Stomach (tissue), 9 donors: ENCODE data around the gene POLD4. TPM values are rescaled to one million over a fixed set of nuclear protein-coding genes. Genes with fewer than 3 reads are reported as not detected.

Source experiments
- DNase-seq, 2 donors: peaks; one replicate each; pipeline versions ENCODE4 v3.0.0 to v3.0.0-alpha.2; 2013 to 2019
- H3K27ac ChIP-seq, 5 donors: fragments of 200-600 bp in 4 of 5; sonication (generic) in 4 of 5; one replicate each; pipeline ENCODE4 v1.5.1; 2013 to 2019; ENCODE audit warnings: mild to moderate bottlenecking in 1 of 5, moderate library complexity in 1 of 5
- H3K27me3 ChIP-seq, 3 donors: fragments of 200-600 bp; sonication (generic); one replicate each; pipeline ENCODE4 v1.5.1; 2017 to 2019; ENCODE audit warnings: mixed run types in 1 of 3
- H3K36me3 ChIP-seq, 4 donors: fragments of 200-600 bp; sonication (generic); 1 replicate in 3 of 4; 2 replicates in 1 of 4; pipeline ENCODE4 v1.5.1; 2016 to 2019
- H3K4me1 ChIP-seq, 4 donors: fragments of 200-600 bp; sonication (generic); one replicate each; pipeline ENCODE4 v1.5.1; 2016 to 2019
- H3K4me3 ChIP-seq, 4 donors: fragments of 200-600 bp; sonication (generic) in 3 of 4; one replicate each; pipeline ENCODE4 v1.5.1; 2016 to 2019; ENCODE audit warnings: mild to moderate bottlenecking in 1 of 4
- H3K9me3 ChIP-seq, 4 donors: fragments of 200-600 bp; sonication (generic); one replicate each; pipeline ENCODE4 v1.5.1; 2016 to 2019
- EP300 ChIP-seq: sonication (generic); formaldehyde crosslinking; IDR thresholded peaks from one replicate; pipeline ENCODE4 v1.6.1; 2017; ENCODE audit warnings: antibody characterized with exemption
- POLR2A ChIP-seq, 4 donors: fragments of 450-650 bp; IDR thresholded peaks; one replicate each; pipeline ENCODE4 v1.6.1; 2016; ENCODE audit warnings: antibody characterized with exemption in 4 of 4, control low read depth in 2 of 4, mild to moderate bottlenecking in 1 of 4, moderate library complexity in 1 of 4
- POLR2AphosphoS5 ChIP-seq, 3 donors: sonication (generic); formaldehyde crosslinking; IDR thresholded peaks; one replicate each; pipeline ENCODE4 v1.6.1; 2016; ENCODE audit warnings: antibody characterized with exemption in 3 of 3
- WGBS, 5 donors: extraction: QIAGEN DNeasy Blood & Tissue Kit in 3 of 5; methylation state at CpG; one replicate each; pipeline versions ENCODE4 v1.1.5 to v1.1.7; 2013 to 2018; 5-methylcytosine and 5-hydroxymethylcytosine counted together
- intact Hi-C: fragments of 100-400 bp; cut with DNase I; formaldehyde crosslinking; loops from one replicate; pipeline ENCODE4 v1.15.1; 2023; ENCODE audit warnings: low total_unique reads
- polyA plus RNA-seq, 3 donors: library from polyadenylated mRNA; stranded (reverse); fragments of 200-250 nt; gene quantifications; one replicate each; pipeline ENCODE4 v1.2.3, GENCODE V29; 2013
- small RNA-seq, 4 donors: library from RNA; depleted of rRNA; stranded (forward); fragments of <200 nt; gene quantifications; one replicate each; pipeline ENCODE3, GENCODE V24; 2016
- total RNA-seq, 5 donors: library from RNA; depleted of rRNA; stranded (reverse); fragments of >200 nt; gene quantifications; one replicate each; pipeline versions ENCODE4 v1.1.0 to v1.2.3, GENCODE V29; 2014 to 2016
- TF ChIP-seq, protein P1 (sequence below), 7 experiments: fragments of 450-650 bp in 4 of 7; fragments of 200-600 bp in 3 of 7; sonication (generic) in 3 of 7; IDR thresholded peaks; one replicate each; pipeline ENCODE4 v1.5.1; 2016 to 2019; ENCODE audit warnings: antibody characterized with exemption in 7 of 7, control low read depth in 2 of 7, mild to moderate bottlenecking in 1 of 7
- donor health status: healthy with polysubstance abuse.
- donor health status: Bipolar disorder and iron deficiency.
- donor health status: healthy.

Gene POLD4
- total and polyA plus RNA-seq, 8 donors = 13.8 to 316 (median 109) TPM

DNA sequence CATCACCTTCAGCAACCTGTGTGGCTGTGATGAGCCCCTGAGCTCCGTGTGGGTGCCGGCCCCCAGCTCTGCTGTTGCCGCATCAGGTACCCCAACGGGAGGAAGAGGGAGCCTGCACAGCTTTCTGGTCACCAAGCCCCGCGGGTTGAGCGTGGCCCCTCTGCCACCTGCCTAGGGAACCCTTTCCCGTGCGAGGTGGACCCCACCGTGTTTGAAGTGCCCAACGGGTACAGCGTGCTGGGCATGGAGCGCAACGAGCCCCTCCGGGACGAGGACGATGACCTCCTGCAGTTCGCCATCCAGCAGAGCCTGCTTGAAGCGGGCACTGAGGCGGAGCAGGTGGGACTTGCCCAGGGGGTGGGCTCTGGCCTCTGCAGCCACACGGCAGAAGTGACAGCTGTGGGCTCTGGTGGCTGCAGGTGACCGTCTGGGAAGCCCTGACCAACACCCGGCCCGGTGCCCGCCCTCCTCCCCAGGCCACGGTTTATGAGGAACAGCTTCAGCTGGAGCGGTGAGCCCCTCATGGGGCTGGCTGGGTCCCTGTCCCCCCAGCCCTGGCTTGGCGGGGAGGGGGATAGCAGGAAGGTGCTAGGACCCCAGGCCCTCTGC, 51.9 kb downstream of the POLD4 start:
- 89 to 92% (median 91%) methylated on average over 17 to 28 of the region's 28 CpGs for WGBS, 5 donors
- H3K27ac ChIP-seq = peak overlapping the region in 4 of 5 donors; percentile 86 to 96 (median 91)

More for the DNA sequence above, 51.9 kb downstream of the POLD4 start:
- TF ChIP-seq, protein P1, sequence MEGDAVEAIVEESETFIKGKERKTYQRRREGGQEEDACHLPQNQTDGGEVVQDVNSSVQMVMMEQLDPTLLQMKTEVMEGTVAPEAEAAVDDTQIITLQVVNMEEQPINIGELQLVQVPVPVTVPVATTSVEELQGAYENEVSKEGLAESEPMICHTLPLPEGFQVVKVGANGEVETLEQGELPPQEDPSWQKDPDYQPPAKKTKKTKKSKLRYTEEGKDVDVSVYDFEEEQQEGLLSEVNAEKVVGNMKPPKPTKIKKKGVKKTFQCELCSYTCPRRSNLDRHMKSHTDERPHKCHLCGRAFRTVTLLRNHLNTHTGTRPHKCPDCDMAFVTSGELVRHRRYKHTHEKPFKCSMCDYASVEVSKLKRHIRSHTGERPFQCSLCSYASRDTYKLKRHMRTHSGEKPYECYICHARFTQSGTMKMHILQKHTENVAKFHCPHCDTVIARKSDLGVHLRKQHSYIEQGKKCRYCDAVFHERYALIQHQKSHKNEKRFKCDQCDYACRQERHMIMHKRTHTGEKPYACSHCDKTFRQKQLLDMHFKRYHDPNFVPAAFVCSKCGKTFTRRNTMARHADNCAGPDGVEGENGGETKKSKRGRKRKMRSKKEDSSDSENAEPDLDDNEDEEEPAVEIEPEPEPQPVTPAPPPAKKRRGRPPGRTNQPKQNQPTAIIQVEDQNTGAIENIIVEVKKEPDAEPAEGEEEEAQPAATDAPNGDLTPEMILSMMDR (IDR thresholded peaks at IDR 0.05) = no peak
- TF ChIP-seq POLR2AphosphoS5 (IDR thresholded peaks at IDR 0.05) (no peak), EP300 (no peak), POLR2A (IDR thresholded peaks at IDR 0.05) (no peak)
- H3K27me3 ChIP-seq = no peaks in the 10 kb centered on the region
- peak overlapping the region in 1 of 4 donors; percentile 93 for H3K4me3 ChIP-seq
- intact Hi-C loops = no loop called here
- no peaks in the 10 kb centered on the region for H3K9me3 ChIP-seq
- peaks cover 30 to 60% (median 50%) of the 10 kb centered on the region in 4 donors for H3K36me3 ChIP-seq
- peaks cover 26 to 45% (median 36%) of the 10 kb centered on the region in 4 donors for H3K4me1 ChIP-seq
- DNase-seq = no peak

Small RNA genes within 50 kb of the gene (small RNA-seq; reads per million reads assigned to genes)
- gene RN7SKP239 (0 reads per million in 4 donors), gene RNU6-1238P (0 reads per million in 4 donors)

Other genes with a start within 250 kb of the POLD4 start
- 100 to 1,000 TPM in 3 of 5 donors, 10 to 100 TPM in 2; 50.7 to 125 (median 110) TPM for gene KDM2A, start 234.3 kb downstream of the POLD4 start, total RNA-seq
- gene KDM2A, start 234.3 kb downstream of the POLD4 start, polyA plus RNA-seq = 10 to 100 TPM; 15.4 to 24.9 (median 20.0) TPM
- gene GRK2, start 87.1 kb downstream of the POLD4 start, total RNA-seq = 100 to 1,000 TPM in 4 of 5 donors, 10 to 100 TPM in 1; 53.8 to 266 (median 131) TPM
- 10 to 100 TPM; 44.0 to 59.4 (median 46.5) TPM for gene GRK2, start 87.1 kb downstream of the POLD4 start, polyA plus RNA-seq
- 10 to 100 TPM; 24.6 to 96.4 (median 42.6) TPM for gene ANKRD13D, start 64.2 kb downstream of the POLD4 start, total RNA-seq
- gene ANKRD13D, start 64.2 kb downstream of the POLD4 start, polyA plus RNA-seq = 10 to 100 TPM; 18.5 to 61.3 (median 30.9) TPM
- gene SSH3, start 50.0 kb downstream of the POLD4 start, total RNA-seq = 100 to 1,000 TPM in 3 of 5 donors, 10 to 100 TPM in 2; 23.5 to 217 (median 103) TPM
- gene SSH3, start 50.0 kb downstream of the POLD4 start, polyA plus RNA-seq = 10 to 100 TPM; 18.8 to 34.3 (median 22.6) TPM
- gene CLCF1, start 20.1 kb upstream of the POLD4 start, total RNA-seq = 10 to 100 TPM in 3 of 5 donors, 1 to 10 TPM in 1, not detected in 1; 2.6 to 69.2 (median 17.8) TPM
- 1 to 10 TPM; 2.7 to 5.4 (median 3.2) TPM for gene CLCF1, start 20.1 kb upstream of the POLD4 start, polyA plus RNA-seq
- 10 to 100 TPM in 4 of 5 donors, 1 to 10 TPM in 1; 7.0 to 88.9 (median 29.5) TPM for gene RAD9A, start 38.4 kb upstream of the POLD4 start, total RNA-seq
- 10 to 100 TPM; 11.8 to 30.3 (median 17.0) TPM for gene RAD9A, start 38.4 kb upstream of the POLD4 start, polyA plus RNA-seq
- 100 to 1,000 TPM in 2 of 5 donors, 10 to 100 TPM in 3; 28.6 to 229 (median 97.9) TPM for gene PPP1CA, start 48.3 kb upstream of the POLD4 start, total RNA-seq
- gene PPP1CA, start 48.3 kb upstream of the POLD4 start, polyA plus RNA-seq = 100 to 1,000 TPM; 109 to 203 (median 153) TPM
- gene TBC1D10C, start 50.5 kb upstream of the POLD4 start, total RNA-seq = 10 to 100 TPM in 1 of 5 donors, 1 to 10 TPM in 3, under 1 TPM in 1; 0.29 to 12.0 (median 3.5) TPM
- 1 to 10 TPM; 2.8 to 6.1 (median 5.5) TPM for gene TBC1D10C, start 50.5 kb upstream of the POLD4 start, polyA plus RNA-seq
- gene CARNS1, start 62.1 kb upstream of the POLD4 start, total RNA-seq = 10 to 100 TPM in 3 of 5 donors, 1 to 10 TPM in 1, under 1 TPM in 1; 0.29 to 33.3 (median 15.4) TPM
- 1 to 10 TPM in 2 of 3 donors, under 1 TPM in 1; 0.88 to 3.4 (median 2.4) TPM for gene CARNS1, start 62.1 kb upstream of the POLD4 start, polyA plus RNA-seq
- gene RPS6KB2, start 74.9 kb upstream of the POLD4 start, total RNA-seq = 100 to 1,000 TPM in 2 of 5 donors, 10 to 100 TPM in 3; 29.7 to 434 (median 82.3) TPM
- gene RPS6KB2, start 74.9 kb upstream of the POLD4 start, polyA plus RNA-seq = 10 to 100 TPM; 49.3 to 74.1 (median 68.9) TPM
- gene PTPRCAP, start 84.1 kb upstream of the POLD4 start, total RNA-seq = 10 to 100 TPM in 1 of 5 donors, 1 to 10 TPM in 2, not detected in 2; 1.7 to 15.2 (median 3.5) TPM
- gene PTPRCAP, start 84.1 kb upstream of the POLD4 start, polyA plus RNA-seq = 10 to 100 TPM in 2 of 3 donors, 1 to 10 TPM in 1; 4.5 to 25.3 (median 20.2) TPM
- 100 to 1,000 TPM in 2 of 5 donors, 10 to 100 TPM in 3; 48.3 to 160 (median 82.2) TPM for gene CORO1B, start 89.9 kb upstream of the POLD4 start, total RNA-seq
- gene CORO1B, start 89.9 kb upstream of the POLD4 start, polyA plus RNA-seq = 100 to 1,000 TPM in 2 of 3 donors, 10 to 100 TPM in 1; 84.4 to 125 (median 104) TPM
- gene GPR152, start 99.2 kb upstream of the POLD4 start, total RNA-seq = not detected
- not detected for gene GPR152, start 99.2 kb upstream of the POLD4 start, polyA plus RNA-seq
- gene CABP4, start 101.8 kb upstream of the POLD4 start, total RNA-seq = under 1 TPM in 3 of 5 donors, not detected in 2; 0.43 to 0.73 (median 0.45) TPM
- gene CABP4, start 101.8 kb upstream of the POLD4 start, polyA plus RNA-seq = 1 to 10 TPM in 2 of 3 donors, under 1 TPM in 1; 0.50 to 1.7 (median 1.7) TPM
- 100 to 1,000 TPM in 3 of 5 donors, 10 to 100 TPM in 2; 57.6 to 392 (median 174) TPM for gene TMEM134, start 115.7 kb upstream of the POLD4 start, total RNA-seq
- gene TMEM134, start 115.7 kb upstream of the POLD4 start, polyA plus RNA-seq = 100 to 1,000 TPM; 118 to 130 (median 126) TPM
- gene AIP, start 129.5 kb upstream of the POLD4 start, total RNA-seq = 100 to 1,000 TPM in 1 of 5 donors, 10 to 100 TPM in 4; 36.4 to 140 (median 60.7) TPM
- gene AIP, start 129.5 kb upstream of the POLD4 start, polyA plus RNA-seq = 10 to 100 TPM; 75.5 to 86.6 (median 84.2) TPM
- 100 to 1,000 TPM in 1 of 5 donors, 10 to 100 TPM in 4; 12.3 to 133 (median 42.4) TPM for gene PITPNM1, start 151.8 kb upstream of the POLD4 start, total RNA-seq
- gene PITPNM1, start 151.8 kb upstream of the POLD4 start, polyA plus RNA-seq = 10 to 100 TPM; 15.9 to 18.9 (median 17.3) TPM
- 10 to 100 TPM in 4 of 5 donors, 1 to 10 TPM in 1; 8.3 to 68.3 (median 52.7) TPM for gene CDK2AP2, start 154.6 kb upstream of the POLD4 start, total RNA-seq
- 10 to 100 TPM; 60.9 to 95.9 (median 74.7) TPM for gene CDK2AP2, start 154.6 kb upstream of the POLD4 start, polyA plus RNA-seq
- not detected for gene CABP2, start 169.9 kb upstream of the POLD4 start, total RNA-seq
- gene CABP2, start 169.9 kb upstream of the POLD4 start, polyA plus RNA-seq = not detected
- gene GSTP1, start 230.3 kb upstream of the POLD4 start, total RNA-seq = 100 to 1,000 TPM; 393 to 726 (median 523) TPM
- gene GSTP1, start 230.3 kb upstream of the POLD4 start, polyA plus RNA-seq = 1,000 to 10,000 TPM in 2 of 3 donors, 100 to 1,000 TPM in 1; 670 to 2,840 (median 1,703) TPM